Glomerular visceral epithelial cell (primary cell): ENCODE measurements around the gene SEC23A.
"Not testable (repeated sequence)": the region's sequence is repeated elsewhere in the genome, so short reads cannot be mapped to it uniquely, and the experiment has no call there.

Experiments used
- DNase-seq: peaks from one replicate; pipeline ENCODE4 v3.0.0-alpha.2; 2016; ENCODE audit errors: extremely low spot score

Gene SEC23A

GRCh38 chr14:39091716-39092115 lies 11.3 kb downstream of the SEC23A start:
- DNase-seq, result no peak

- no peak for DNase-seq
Measured at GRCh38 chr14:39090548-39091111, 12.4 kb downstream of the SEC23A start.

DNA sequence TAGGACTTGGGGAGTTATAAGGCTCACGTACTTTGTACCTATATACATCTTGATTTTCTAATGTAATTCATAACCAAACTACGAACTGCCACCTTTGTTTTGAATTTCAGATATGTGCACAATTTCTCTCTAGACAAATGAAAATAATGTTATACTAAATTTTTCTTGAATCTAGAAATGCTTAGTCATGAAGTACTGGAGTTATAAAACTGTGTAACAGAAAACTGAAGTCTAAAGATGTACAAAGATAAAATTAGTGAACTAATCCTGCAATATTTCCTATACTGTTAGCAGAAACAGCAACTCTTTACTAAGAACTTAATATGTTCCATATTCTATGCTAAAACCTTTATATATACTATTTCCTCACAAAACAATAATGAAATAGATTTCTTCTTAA lies 15.5 kb downstream of the SEC23A start:
- no peak for DNase-seq

DNA sequence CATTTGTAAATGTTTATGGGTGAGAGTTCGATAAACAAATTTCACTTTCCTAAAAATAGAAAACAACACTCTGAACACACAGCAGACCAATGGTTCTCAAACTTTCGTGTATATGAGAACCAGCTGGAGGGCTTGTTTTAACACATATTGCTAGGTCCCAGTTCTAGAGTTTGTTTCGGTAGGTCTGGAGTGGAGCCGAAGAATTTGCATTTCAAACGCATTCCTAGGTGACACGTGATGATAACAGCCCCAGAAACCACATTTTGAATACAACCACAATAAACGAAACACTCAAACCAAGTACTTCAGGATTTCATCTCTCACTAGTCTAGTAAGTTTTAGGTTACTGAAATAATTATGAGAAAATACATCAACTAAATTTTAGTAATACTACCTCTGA lies 17.1 kb downstream of the SEC23A start:
- no peak for DNase-seq

- no peak for DNase-seq
Measured at GRCh38 chr14:39083127-39083526, 19.9 kb downstream of the SEC23A start.

GRCh38 chr14:39080886-39081285 lies 22.1 kb downstream of the SEC23A start:
- no peak for DNase-seq

- no peak for DNase-seq
Measured at GRCh38 chr14:39071096-39071495, 31.9 kb downstream of the SEC23A start.

DNA sequence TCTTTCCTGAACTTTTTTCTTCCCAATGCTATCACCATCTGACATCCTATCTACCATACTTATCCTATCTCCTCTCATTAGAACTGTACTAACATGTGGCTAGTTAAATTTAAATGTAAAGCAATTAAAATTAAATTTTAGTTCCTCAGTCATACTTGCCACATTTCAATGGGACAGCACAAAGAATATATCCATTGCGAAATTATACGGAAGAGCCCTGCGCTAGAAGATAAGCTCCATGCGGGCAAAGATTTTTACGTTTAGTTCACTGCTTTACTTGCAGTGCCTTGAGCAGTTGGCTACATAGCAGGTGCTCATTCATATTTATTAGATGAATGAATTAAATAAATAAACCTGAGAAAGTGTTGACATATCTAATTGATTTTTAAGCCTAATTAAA lies 33.1 kb downstream of the SEC23A start:
- DNase-seq, result no peak

DNA sequence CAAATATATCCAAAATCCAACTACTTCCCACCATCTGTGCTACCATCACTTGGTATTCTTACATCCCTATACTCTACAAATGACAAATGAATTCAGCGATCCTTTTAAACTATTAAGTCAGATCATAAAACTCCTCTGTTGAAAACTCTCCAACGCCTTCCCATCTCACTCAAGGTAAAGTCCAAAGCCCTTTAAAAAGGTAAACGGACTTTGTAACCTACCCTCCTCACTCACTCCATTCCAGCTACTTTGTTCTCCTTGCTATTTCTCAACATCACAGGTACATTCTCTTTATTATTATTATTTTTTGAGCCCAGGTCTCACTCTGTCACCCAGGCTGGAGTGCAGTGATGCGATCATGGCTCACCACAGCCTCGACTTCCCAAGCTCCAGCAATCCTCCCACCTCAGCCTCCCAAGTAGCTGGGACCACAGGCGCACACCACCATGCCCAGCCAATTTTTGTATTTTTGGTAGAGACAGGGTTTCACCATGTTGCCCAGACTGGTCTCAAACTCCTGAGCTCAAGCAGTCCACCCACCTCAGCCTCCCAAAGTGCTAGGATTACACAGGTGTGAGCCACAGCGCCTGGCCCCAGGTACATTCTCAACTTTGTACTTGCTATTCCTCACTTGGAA lies 33.7 kb downstream of the SEC23A start:
- DNase-seq, result not testable (repeated sequence)

- no peak for DNase-seq
Measured at GRCh38 chr14:39060818-39061437, 42.1 kb downstream of the SEC23A start.

DNA sequence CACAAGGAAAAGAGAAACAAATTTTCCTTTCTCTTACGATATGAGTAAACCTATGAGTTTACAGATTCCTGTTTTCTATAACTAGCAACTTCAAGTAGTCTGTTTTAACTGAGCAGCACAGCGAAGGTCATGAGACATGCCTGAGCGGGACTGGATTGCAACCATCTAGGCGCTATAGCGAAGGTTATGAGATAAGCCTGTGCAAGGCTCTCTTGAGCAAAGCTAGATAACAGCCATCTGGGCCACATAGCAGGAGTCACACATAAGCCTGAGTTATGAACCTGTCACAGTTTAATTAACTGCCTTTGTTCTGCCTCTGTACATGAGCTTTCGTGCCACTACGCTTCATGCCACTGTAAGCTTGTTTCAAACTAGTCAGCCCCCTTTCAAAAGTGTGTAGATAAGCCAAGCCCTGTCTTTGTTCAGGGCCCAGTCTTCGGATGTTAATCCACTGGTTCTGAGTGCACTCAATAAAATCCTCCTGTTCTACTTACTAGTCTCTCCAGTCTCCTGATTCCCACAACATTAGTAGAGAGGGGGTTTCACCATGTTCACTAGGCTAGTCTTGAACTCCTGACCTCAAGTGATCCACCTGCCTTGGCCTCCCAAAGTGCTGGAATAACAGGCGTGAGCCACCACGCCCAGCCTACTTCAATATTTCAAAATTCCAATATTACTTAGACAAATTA lies 47.1 kb downstream of the SEC23A start:
- no peak for DNase-seq

- DNase-seq, result not testable (repeated sequence)
Measured at GRCh38 chr14:39052869-39053454, 50.1 kb downstream of the SEC23A start.

GRCh38 chr14:39050389-39050788 lies 52.6 kb downstream of the SEC23A start:
- peak; percentile 64 for DNase-seq

DNA sequence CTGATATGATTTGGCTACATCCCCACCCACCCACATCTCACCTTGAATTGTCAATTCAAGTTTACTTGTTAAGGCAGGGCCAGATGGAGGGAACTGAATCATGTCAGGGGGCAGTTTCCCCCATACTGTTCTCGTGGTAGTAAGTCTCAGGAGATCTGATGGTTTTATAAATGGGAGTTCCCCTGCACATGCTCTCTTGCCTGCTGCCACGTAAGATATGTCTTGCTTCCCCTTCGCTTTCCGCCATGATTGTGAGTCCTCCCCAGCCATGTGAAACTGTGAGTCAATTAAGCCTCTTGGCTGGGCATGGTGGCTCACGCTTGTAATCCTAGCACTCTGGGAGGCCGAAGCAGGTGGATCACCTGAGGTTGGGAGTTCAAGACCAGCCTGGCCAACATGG lies 57.1 kb downstream of the SEC23A start:
- not testable (repeated sequence) for DNase-seq

GRCh38 chr14:39043352-39043943 lies 59.6 kb downstream of the SEC23A start:
- DNase-seq, result no peak

GRCh38 chr14:39040529-39040928 lies 62.5 kb downstream of the SEC23A start:
- no peak for DNase-seq

GRCh38 chr14:39038542-39038941 lies 64.5 kb downstream of the SEC23A start:
- DNase-seq, result peak; percentile 9

- no peak for DNase-seq
Measured at GRCh38 chr14:39036760-39037159, 66.3 kb downstream of the SEC23A start.

DNA sequence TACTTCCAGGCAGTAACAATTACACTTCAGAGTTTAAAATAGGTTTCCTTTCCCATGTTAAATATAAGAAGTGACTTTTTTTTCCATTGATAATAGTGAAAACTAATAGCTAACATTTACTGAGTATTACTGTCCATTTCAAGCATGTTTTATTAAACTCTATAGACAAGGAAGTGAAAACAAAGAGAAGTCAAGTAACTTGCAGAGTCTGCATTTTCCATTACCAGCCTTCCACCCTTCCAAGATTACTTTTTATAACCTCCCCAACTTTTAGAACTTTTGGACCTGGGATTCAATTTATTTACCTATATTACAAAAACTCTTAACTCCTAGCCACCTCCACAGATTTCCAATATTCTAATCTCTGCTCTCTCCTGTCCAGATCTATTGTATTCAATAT lies 67.7 kb downstream of the SEC23A start:
- no peak for DNase-seq

- no peak for DNase-seq
Measured at GRCh38 chr14:39034481-39035296, 68.3 kb downstream of the SEC23A start.

- DNase-seq, result no peak
Measured at GRCh38 chr14:39033371-39033770, 69.7 kb downstream of the SEC23A start.
